Lung (tissue), 12 donors: ENCODE data around the gene COX6B2. TPM values are rescaled to one million over a fixed set of nuclear protein-coding genes. Genes with fewer than 3 reads are reported as not detected.

Experiments used
- ATAC-seq: fragments of 200-7000 bp; cut with Tn5 transposase; one replicate; pipeline ENCODE4 v1.9.1; 2020; ENCODE audit warnings: moderate number of reproducible peaks; ENCODE audit not compliant: insufficient read depth, low FRiP score
- DNase-seq, 3 donors: peaks; one replicate each; pipeline ENCODE4 v3.0.0-alpha.2; 2013 to 2017
- H3K27ac ChIP-seq, 2 donors: one replicate each; pipeline ENCODE4 v1.5.1; 2013; ENCODE audit warnings: mild to moderate bottlenecking in 2 of 2, moderate library complexity in 2 of 2, control low read depth in 1 of 2, inconsistent platforms in 1 of 2, low read depth in 1 of 2, low read length in 1 of 2
- H3K27me3 ChIP-seq, 3 donors: one replicate each; pipeline ENCODE4 v1.5.1; 2013; ENCODE audit warnings: low read length in 2 of 3; ENCODE audit not compliant: control insufficient read depth in 3 of 3, insufficient read depth in 3 of 3
- H3K36me3 ChIP-seq, 4 donors: one replicate each; pipeline ENCODE4 v1.5.1; 2013; ENCODE audit warnings: low read length in 4 of 4, mild to moderate bottlenecking in 1 of 4, moderate library complexity in 1 of 4; ENCODE audit not compliant: control insufficient read depth in 4 of 4, insufficient read depth in 4 of 4
- H3K4me1 ChIP-seq, 5 donors: one replicate each; pipeline ENCODE4 v1.5.1; 2013; ENCODE audit warnings: low read length in 5 of 5, mild to moderate bottlenecking in 2 of 5, moderate library complexity in 1 of 5; ENCODE audit not compliant: control insufficient read depth in 5 of 5, insufficient read depth in 5 of 5
- H3K4me3 ChIP-seq: one replicate; pipeline ENCODE4 v1.5.1; 2013; ENCODE audit warnings: mild to moderate bottlenecking, control low read depth, moderate library complexity
- H3K9ac ChIP-seq, 2 donors: one replicate each; pipeline ENCODE4 v1.5.1; 2013; ENCODE audit warnings: low read length in 2 of 2, control low read depth in 1 of 2; ENCODE audit not compliant: insufficient read depth in 1 of 2
- H3K9me3 ChIP-seq, 4 donors: one replicate each; pipeline ENCODE4 v1.5.1; 2013; ENCODE audit warnings: low read length in 3 of 4, mild to moderate bottlenecking in 1 of 4, moderate library complexity in 1 of 4; ENCODE audit not compliant: control insufficient read depth in 4 of 4, insufficient read depth in 3 of 4
- CTCF ChIP-seq: IDR thresholded peaks from 2 replicates; pipeline ENCODE4 v1.5.1; 2012; ENCODE audit warnings: mild to moderate bottlenecking; ENCODE audit errors: control extremely low read depth, extremely low read depth
- WGBS, 2 donors: extraction: QIAGEN DNeasy Blood & Tissue Kit; methylation state at CpG; one replicate each; pipeline ENCODE4 v1.1.7; 2013; 5-methylcytosine and 5-hydroxymethylcytosine counted together
- polyA plus RNA-seq, 2 donors: library from polyadenylated mRNA; stranded (reverse); fragments of 200-250 nt; gene quantifications; one replicate each; pipeline ENCODE4 v1.2.1, GENCODE V29; 2013
- total RNA-seq, 2 donors: library from RNA; depleted of rRNA in 1 of 2; stranded (reverse); fragments of >200 nt in 1 of 2; gene quantifications; one replicate each; pipeline ENCODE4 v1.2.1, GENCODE V29; 2014 to 2021
- donor health status: control.
- donor health status: control.
- donor health status: Bipolar disorder and iron deficiency.
- donor health status: healthy.
- donor health status: DM: yes; HTN: yes; CAD: no.

COX6B2 gene
- total and polyA plus RNA-seq, 4 donors, result 0.16 to 1.4 (median 0.50) TPM; not detected in 1

- no peak for DNase-seq
Observed at GRCh38 chr19:55316646-55317045, 37.9 kb downstream of the COX6B2 start.

GRCh38 chr19:55315956-55316525 is 38.5 kb downstream of the COX6B2 start:
- no peak for DNase-seq
- H3K4me3 ChIP-seq, result no peak overlapping the region
- 76 to 87% methylated on average over 13 of the region's 13 CpGs for WGBS, 2 donors
- H3K9me3 ChIP-seq, result peaks cover 0 to 2% (median 0%) of the 10 kb centered on the region in 4 donors
- no peaks in the 10 kb centered on the region for H3K4me1 ChIP-seq
- no peak for ATAC-seq
- TF ChIP-seq CTCF, result no peak
- H3K9ac ChIP-seq, result no peak overlapping the region
- H3K27me3 ChIP-seq, result no peaks in the 10 kb centered on the region
- no peak overlapping the region for H3K27ac ChIP-seq
- peaks cover 0 to 6% (median 0%) of the 10 kb centered on the region in 4 donors for H3K36me3 ChIP-seq

More at GRCh38 chr19:55316646-55317045, 37.9 kb downstream of the COX6B2 start:
- H3K4me1 ChIP-seq, result no peaks in the 10 kb centered on the region
- TF ChIP-seq CTCF, result no peak
- no peak overlapping the region for H3K27ac ChIP-seq
- ATAC-seq, result no peak
- H3K27me3 ChIP-seq, result no peaks in the 10 kb centered on the region
- H3K9me3 ChIP-seq, result peaks cover 0 to 2% (median 0%) of the 10 kb centered on the region in 4 donors
- WGBS, 2 donors, result 85% methylated on average over 8 of the region's 8 CpGs
- peaks cover 0 to 6% (median 0%) of the 10 kb centered on the region in 4 donors for H3K36me3 ChIP-seq
- no peak overlapping the region for H3K4me3 ChIP-seq
- H3K9ac ChIP-seq, result no peak overlapping the region

GRCh38 chr19:55314396-55314795 is 40.1 kb downstream of the COX6B2 start:
- Histone ChIP-seq H3K4me3 (no peak overlapping the region), H3K9ac (no peak overlapping the region), H3K27ac (no peak overlapping the region), H3K4me1 (no peaks in the 10 kb centered on the region), H3K9me3 (peaks cover 0 to 2% (median 0%) of the 10 kb centered on the region in 4 donors), H3K27me3 (no peaks in the 10 kb centered on the region), H3K36me3 (peaks cover 0 to 6% (median 2%) of the 10 kb centered on the region in 4 donors)
- no peak for ATAC-seq
- TF ChIP-seq CTCF, result no peak
- DNase-seq, result no peak
- 87 to 90% methylated on average over 8 of the region's 8 CpGs for WGBS, 2 donors
